ENCODE measurements around the gene CCDC30.

CCDC30 gene

GRCh38 chr1:42420911-42421585 lies 42.0 kb upstream of the CCDC30 start:
- TF ChIP-seq CTCF (IDR thresholded peaks at IDR 0.05; ENCODE audit: insufficient read depth, low read depth, low read length, missing control alignments): no peak
- DNase-seq (ENCODE audit: low read depth): no peak
- no peak overlapping the region for H3K4me3 ChIP-seq (ENCODE audit: low read depth, low read length)

- DNase-seq (ENCODE audit: low read depth): no peak
- TF ChIP-seq CTCF (IDR thresholded peaks at IDR 0.05; ENCODE audit: insufficient read depth, low read depth, low read length, missing control alignments): no peak
- no peak overlapping the region for H3K4me3 ChIP-seq (ENCODE audit: low read depth, low read length)
These were observed 40.3 kb upstream of the CCDC30 start for GRCh38 chr1:42422737-42423136.

- H3K4me3 ChIP-seq (ENCODE audit: low read depth, low read length): no peak overlapping the region
- no peak for DNase-seq (ENCODE audit: low read depth)
- TF ChIP-seq CTCF (IDR thresholded peaks at IDR 0.05; ENCODE audit: insufficient read depth, low read depth, low read length, missing control alignments): no peak
These were observed 39.4 kb upstream of the CCDC30 start for GRCh38 chr1:42423681-42424080.

GRCh38 chr1:42424201-42424600 lies 38.9 kb upstream of the CCDC30 start:
- TF ChIP-seq CTCF (IDR thresholded peaks at IDR 0.05; ENCODE audit: insufficient read depth, low read depth, low read length, missing control alignments): no peak
- no peak overlapping the region for H3K4me3 ChIP-seq (ENCODE audit: low read depth, low read length)
- DNase-seq (ENCODE audit: low read depth): no peak

- DNase-seq (ENCODE audit: low read depth): no peak
- no peak overlapping the region for H3K4me3 ChIP-seq (ENCODE audit: low read depth, low read length)
- TF ChIP-seq CTCF (IDR thresholded peaks at IDR 0.05; ENCODE audit: insufficient read depth, low read depth, low read length, missing control alignments): no peak
These were observed 35.8 kb upstream of the CCDC30 start for GRCh38 chr1:42427240-42427639.

GRCh38 chr1:42429603-42430002 lies 33.5 kb upstream of the CCDC30 start:
- no peak for DNase-seq (ENCODE audit: low read depth)
- no peak for TF ChIP-seq CTCF (IDR thresholded peaks at IDR 0.05; ENCODE audit: insufficient read depth, low read depth, low read length, missing control alignments)
- H3K4me3 ChIP-seq (ENCODE audit: low read depth, low read length): no peak overlapping the region
